Uterus (tissue), 4 donors: Measurements from ENCODE around the gene MAPT. TPM values are rescaled to one million over a fixed set of nuclear protein-coding genes. Genes with fewer than 3 reads are reported as not detected.

Experiments used
- DNase-seq, 2 donors: peaks; one replicate each; pipeline ENCODE4 v3.0.0-alpha.2; 2019 to 2020
- H3K27ac ChIP-seq, 2 donors: fragments of 200-600 bp; sonication (generic); 1 replicate in 1 of 2; 2 replicates in 1 of 2; pipeline ENCODE4 v1.5.1; 2016 to 2018
- H3K27me3 ChIP-seq, 2 donors: fragments of 200-600 bp; sonication (generic); one replicate each; pipeline ENCODE4 v1.5.1; 2018 to 2019; ENCODE audit warnings: control low read depth in 1 of 2
- H3K36me3 ChIP-seq, 2 donors: fragments of 200-600 bp; sonication (generic); one replicate each; pipeline ENCODE4 v1.5.1; 2019; ENCODE audit warnings: control low read depth in 1 of 2
- H3K4me1 ChIP-seq, 2 donors: fragments of 200-600 bp; sonication (generic); one replicate each; pipeline ENCODE4 v1.5.1; 2018 to 2019; ENCODE audit warnings: control low read depth in 1 of 2
- H3K4me3 ChIP-seq, 2 donors: fragments of 200-600 bp; sonication (generic); 1 replicate in 1 of 2; 2 replicates in 1 of 2; pipeline ENCODE4 v1.5.1; 2018 to 2019; ENCODE audit warnings: mild to moderate bottlenecking in 1 of 2
- H3K9me3 ChIP-seq, 2 donors: fragments of 200-600 bp; sonication (generic); one replicate each; pipeline ENCODE4 v1.5.1; 2019; ENCODE audit warnings: control low read depth in 1 of 2
- POLR2A ChIP-seq, 2 donors: fragments of 450-650 bp; IDR thresholded peaks; one replicate each; pipeline ENCODE4 v1.6.1; 2016; ENCODE audit warnings: antibody characterized with exemption in 2 of 2, mild to moderate bottlenecking in 1 of 2, moderate library complexity in 1 of 2
- intact Hi-C: fragments of 100-400 bp; cut with DNase I; formaldehyde crosslinking; loops from one replicate; pipeline ENCODE4 v1.15.1; 2023; ENCODE audit warnings: low total_unique reads
- total RNA-seq, 4 donors: library from RNA; depleted of rRNA in 3 of 4; stranded (reverse); fragments of >200 nt in 3 of 4; gene quantifications; one replicate each; pipeline versions ENCODE4 v1.1.0 to v1.2.4, GENCODE V29; 2014 to 2023
- TF ChIP-seq, protein P1 (sequence below), 4 experiments: fragments of 200-600 bp in 2 of 4; fragments of 450-650 bp in 2 of 4; sonication (generic) in 2 of 4; IDR thresholded peaks; one replicate each; pipeline ENCODE4 v1.5.1; 2016 to 2019; ENCODE audit warnings: antibody characterized with exemption in 4 of 4, mild to moderate bottlenecking in 2 of 4, moderate library complexity in 1 of 4
- donor health status: DM: yes; HTN: yes; CAD: no.

The MAPT gene
- total RNA-seq, 4 donors from 2014 or later: 0.26 to 4.1 (median 1.5) TPM; not detected in 1

DNA sequence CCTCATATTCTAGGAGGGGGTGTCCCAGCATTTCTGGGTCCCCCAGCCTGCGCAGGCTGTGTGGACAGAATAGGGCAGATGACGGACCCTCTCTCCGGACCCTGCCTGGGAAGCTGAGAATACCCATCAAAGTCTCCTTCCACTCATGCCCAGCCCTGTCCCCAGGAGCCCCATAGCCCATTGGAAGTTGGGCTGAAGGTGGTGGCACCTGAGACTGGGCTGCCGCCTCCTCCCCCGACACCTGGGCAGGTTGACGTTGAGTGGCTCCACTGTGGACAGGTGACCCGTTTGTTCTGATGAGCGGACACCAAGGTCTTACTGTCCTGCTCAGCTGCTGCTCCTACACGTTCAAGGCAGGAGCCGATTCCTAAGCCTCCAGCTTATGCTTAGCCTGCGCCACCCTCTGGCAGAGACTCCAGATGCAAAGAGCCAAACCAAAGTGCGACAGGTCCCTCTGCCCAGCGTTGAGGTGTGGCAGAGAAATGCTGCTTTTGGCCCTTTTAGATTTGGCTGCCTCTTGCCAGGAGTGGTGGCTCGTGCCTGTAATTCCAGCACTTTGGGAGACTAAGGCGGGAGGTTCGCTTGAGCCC is 116.3 kb downstream of the MAPT start:
- Histone ChIP-seq H3K27ac (no peak overlapping the region), H3K36me3 (no peaks in the 10 kb centered on the region), H3K4me3 (no peak overlapping the region), H3K4me1 (no peaks in the 10 kb centered on the region), H3K27me3 (no peaks in the 10 kb centered on the region), H3K9me3 (no peaks in the 10 kb centered on the region)
- DNase-seq: no peak
- no peak for TF ChIP-seq POLR2A (IDR thresholded peaks at IDR 0.05)
- TF ChIP-seq, protein P1, sequence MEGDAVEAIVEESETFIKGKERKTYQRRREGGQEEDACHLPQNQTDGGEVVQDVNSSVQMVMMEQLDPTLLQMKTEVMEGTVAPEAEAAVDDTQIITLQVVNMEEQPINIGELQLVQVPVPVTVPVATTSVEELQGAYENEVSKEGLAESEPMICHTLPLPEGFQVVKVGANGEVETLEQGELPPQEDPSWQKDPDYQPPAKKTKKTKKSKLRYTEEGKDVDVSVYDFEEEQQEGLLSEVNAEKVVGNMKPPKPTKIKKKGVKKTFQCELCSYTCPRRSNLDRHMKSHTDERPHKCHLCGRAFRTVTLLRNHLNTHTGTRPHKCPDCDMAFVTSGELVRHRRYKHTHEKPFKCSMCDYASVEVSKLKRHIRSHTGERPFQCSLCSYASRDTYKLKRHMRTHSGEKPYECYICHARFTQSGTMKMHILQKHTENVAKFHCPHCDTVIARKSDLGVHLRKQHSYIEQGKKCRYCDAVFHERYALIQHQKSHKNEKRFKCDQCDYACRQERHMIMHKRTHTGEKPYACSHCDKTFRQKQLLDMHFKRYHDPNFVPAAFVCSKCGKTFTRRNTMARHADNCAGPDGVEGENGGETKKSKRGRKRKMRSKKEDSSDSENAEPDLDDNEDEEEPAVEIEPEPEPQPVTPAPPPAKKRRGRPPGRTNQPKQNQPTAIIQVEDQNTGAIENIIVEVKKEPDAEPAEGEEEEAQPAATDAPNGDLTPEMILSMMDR (IDR thresholded peaks at IDR 0.05): no peak
- intact Hi-C loops: no loop called here

- Histone ChIP-seq H3K4me1 (no peaks in the 10 kb centered on the region), H3K9me3 (no peaks in the 10 kb centered on the region), H3K27me3 (no peaks in the 10 kb centered on the region), H3K27ac (no peak overlapping the region), H3K36me3 (no peaks in the 10 kb centered on the region), H3K4me3 (no peak overlapping the region)
- TF ChIP-seq, protein P1 (IDR thresholded peaks at IDR 0.05): no peak
- TF ChIP-seq POLR2A (IDR thresholded peaks at IDR 0.05): no peak
- no peak for DNase-seq
- intact Hi-C loops: no loop called here
These were observed 117.6 kb downstream of the MAPT start for GRCh38 chr17:46011711-46012505.

GRCh38 chr17:46012506-46013079 is 118.2 kb downstream of the MAPT start:
- intact Hi-C loops: no loop called here
- DNase-seq: no peak

GRCh38 chr17:46013127-46013501 is 118.8 kb downstream of the MAPT start:
- H3K27me3 ChIP-seq: no peaks in the 10 kb centered on the region
- TF ChIP-seq, protein P1 (IDR thresholded peaks at IDR 0.05): no peak
- no peak for TF ChIP-seq POLR2A (IDR thresholded peaks at IDR 0.05)
- no peak for DNase-seq

More at GRCh38 chr17:46012506-46013079, 118.2 kb downstream of the MAPT start:
- Histone ChIP-seq H3K36me3 (no peaks in the 10 kb centered on the region), H3K4me3 (no peak overlapping the region), H3K9me3 (no peaks in the 10 kb centered on the region), H3K27ac (no peak overlapping the region), H3K4me1 (no peaks in the 10 kb centered on the region), H3K27me3 (no peaks in the 10 kb centered on the region)
- TF ChIP-seq POLR2A (IDR thresholded peaks at IDR 0.05): no peak
- TF ChIP-seq, protein P1 (IDR thresholded peaks at IDR 0.05): no peak

More at GRCh38 chr17:46013127-46013501, 118.8 kb downstream of the MAPT start:
- Histone ChIP-seq H3K4me3 (no peak overlapping the region), H3K27ac (no peak overlapping the region), H3K36me3 (no peaks in the 10 kb centered on the region), H3K9me3 (no peaks in the 10 kb centered on the region), H3K4me1 (no peaks in the 10 kb centered on the region)
- intact Hi-C loops: no loop called here
